ENCODE data around the gene ECSCR.
"Not testable (repeated sequence)": the region's sequence is repeated elsewhere in the genome, so short reads cannot be mapped to it uniquely, and the experiment has no call there.

Gene ECSCR

GRCh38 chr5:139445325-139446170, 17.0 kb downstream of the ECSCR start:
- DNase-seq = no peak

- no peak for DNase-seq
Measured at GRCh38 chr5:139443831-139444453, 18.6 kb downstream of the ECSCR start.

GRCh38 chr5:139440416-139440815, 22.1 kb downstream of the ECSCR start:
- not testable (repeated sequence) for DNase-seq

- peak; percentile 90 to 95 (median 93) for DNase-seq
Measured at GRCh38 chr5:139439013-139439903, 23.3 kb downstream of the ECSCR start, which contains the start of gene DNAJC18. DNAJC18 (minus strand) TSS chr5:139439525; CDS start chr5:139439445, 80 bp downstream.

- DNase-seq = no peak
Measured at GRCh38 chr5:139438707-139439012, 23.9 kb downstream of the ECSCR start.

- no peak for DNase-seq
Measured at GRCh38 chr5:139435676-139436075, 26.9 kb downstream of the ECSCR start.

GRCh38 chr5:139431706-139432105, 30.8 kb downstream of the ECSCR start:
- DNase-seq = no peak

GRCh38 chr5:139430015-139430414, 32.5 kb downstream of the ECSCR start:
- no peak for DNase-seq

GRCh38 chr5:139426203-139426885, 36.2 kb downstream of the ECSCR start:
- no peak for DNase-seq

GRCh38 chr5:139425497-139425896, 37.0 kb downstream of the ECSCR start:
- DNase-seq = no peak

GRCh38 chr5:139422307-139422893, 40.1 kb downstream of the ECSCR start:
- DNase-seq = peak; percentile 70 to 86 (median 81)

GRCh38 chr5:139419226-139420192, 43.0 kb downstream of the ECSCR start:
- DNase-seq = no peak

GRCh38 chr5:139418793-139419192, 43.8 kb downstream of the ECSCR start:
- DNase-seq = no peak

- DNase-seq = no peak
Measured at GRCh38 chr5:139417214-139417613, 45.3 kb downstream of the ECSCR start.

GRCh38 chr5:139416651-139417050, 45.9 kb downstream of the ECSCR start:
- DNase-seq = no peak

GRCh38 chr5:139415869-139416268, 46.7 kb downstream of the ECSCR start:
- no peak for DNase-seq

GRCh38 chr5:139415221-139415861, 47.2 kb downstream of the ECSCR start:
- no peak for DNase-seq

GRCh38 chr5:139414581-139415130, 47.9 kb downstream of the ECSCR start:
- no peak for DNase-seq

GRCh38 chr5:139413963-139414362, 48.6 kb downstream of the ECSCR start:
- no peak for DNase-seq

GRCh38 chr5:139413153-139413552, 49.4 kb downstream of the ECSCR start:
- no peak for DNase-seq
